GM12892 (cell line): ENCODE measurements around the gene OPA3.

Experiments used
- POLR2A ChIP-seq: IDR thresholded peaks from 2 replicates; pipeline ENCODE4 v1.6.1; 2011; ENCODE audit warnings: low read depth, low read length, control low read depth
- POLR2AphosphoS5 ChIP-seq: IDR thresholded peaks from 2 replicates; pipeline ENCODE4 v1.6.1; 2011; ENCODE audit warnings: low read depth, low read length, control low read depth
- TAF1 ChIP-seq: IDR thresholded peaks from 2 replicates; pipeline ENCODE4 v1.6.1; 2011; ENCODE audit warnings: low read depth, mild to moderate bottlenecking, control low read depth, low read length, borderline replicate concordance

DNA sequence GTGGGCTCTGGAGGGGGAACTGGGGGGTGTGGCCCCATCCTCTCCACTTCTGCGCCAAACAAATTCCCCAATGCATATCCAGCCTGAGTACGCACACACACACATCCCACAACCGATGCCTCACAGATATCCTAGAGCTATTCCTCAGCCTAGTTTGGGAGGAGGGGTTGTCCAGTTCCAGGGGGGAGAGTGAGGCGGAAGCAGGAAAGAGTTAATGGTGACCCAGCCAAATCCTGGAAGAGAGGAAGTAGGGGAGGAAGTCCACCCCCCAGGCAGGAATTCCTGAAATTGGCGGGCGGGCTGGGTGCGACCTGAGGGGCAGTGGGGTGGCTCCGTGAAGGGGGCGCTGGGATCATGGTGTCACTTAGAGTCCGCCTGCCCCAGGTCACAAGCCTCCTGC, 16.5 kb upstream of the OPA3 start:
- TF ChIP-seq POLR2AphosphoS5, result no peak
- no peak for TF ChIP-seq POLR2A
- no peak for TF ChIP-seq TAF1
